HAP-1 (cell line): ENCODE measurements around the gene INPP4B.

ENCODE experiments used
- DNase-seq, 2 experiments: peaks; one replicate each; pipeline ENCODE4 v3.0.0-alpha.2; 2016 to 2020; ENCODE audit warnings: low spot score in 2 of 2
- H3K27me3 ChIP-seq: fragments of 250-450 bp; sonication (Bioruptor Pico); 2 replicates; pipeline ENCODE4 v1.5.1; 2020; ENCODE audit warnings: low read depth, mild to moderate bottlenecking, moderate library complexity
- H3K36me3 ChIP-seq: fragments of 250-450 bp; sonication (Bioruptor Pico); replicated peaks from 2 replicates; pipeline ENCODE4 v1.5.1; 2020; ENCODE audit warnings: mild to moderate bottlenecking
- H3K4me1 ChIP-seq: fragments of 250-450 bp; sonication (Bioruptor Pico); 2 replicates; pipeline ENCODE4 v1.5.1; 2020; ENCODE audit warnings: mild to moderate bottlenecking
- H3K4me3 ChIP-seq: fragments of 250-450 bp; sonication (Bioruptor Pico); 2 replicates; pipeline ENCODE4 v1.5.1; 2020; ENCODE audit warnings: mild to moderate bottlenecking, moderate library complexity
- H3K9me3 ChIP-seq: fragments of 250-450 bp; sonication (Bioruptor Pico); 2 replicates; pipeline ENCODE4 v1.5.1; 2020; ENCODE audit warnings: mild to moderate bottlenecking, moderate library complexity
- in situ Hi-C: fragments of 300-500 bp; cut with MboI; formaldehyde crosslinking; loops from 3 replicates; pipeline ENCODE4 v1.14.3; 2020; ENCODE audit warnings: low sequenced_read_pairs, inconsistent platforms, mixed read lengths

Gene INPP4B

GRCh38 chr4:142202404-142203332 lies 643.4 kb downstream of the INPP4B start:
- DNase-seq = no peak
- in situ Hi-C loops = no loop called here

GRCh38 chr4:142201041-142201440 lies 645.1 kb downstream of the INPP4B start:
- peaks cover 12% of the 10 kb centered on the region for H3K4me1 ChIP-seq
- in situ Hi-C loops = no loop called here
- no peaks in the 10 kb centered on the region for H3K36me3 ChIP-seq

More at GRCh38 chr4:142202404-142203332, 643.4 kb downstream of the INPP4B start:
- H3K4me3 ChIP-seq = no peak overlapping the region
- H3K36me3 ChIP-seq = no peaks in the 10 kb centered on the region
- H3K9me3 ChIP-seq = no peaks in the 10 kb centered on the region
- H3K27me3 ChIP-seq = no peaks in the 10 kb centered on the region
- H3K4me1 ChIP-seq = peaks cover 10% of the 10 kb centered on the region

GRCh38 chr4:142194905-142195304 lies 651.2 kb downstream of the INPP4B start:
- no peak overlapping the region for H3K4me3 ChIP-seq
- in situ Hi-C loops = no loop called here
- H3K27me3 ChIP-seq = no peaks in the 10 kb centered on the region
- no peaks in the 10 kb centered on the region for H3K9me3 ChIP-seq
- no peaks in the 10 kb centered on the region for H3K36me3 ChIP-seq
- peaks cover 25% of the 10 kb centered on the region for H3K4me1 ChIP-seq
- peak; percentile 52 to 85 for DNase-seq

More at GRCh38 chr4:142201041-142201440, 645.1 kb downstream of the INPP4B start:
- H3K27me3 ChIP-seq = no peaks in the 10 kb centered on the region
- DNase-seq = no peak
- no peak overlapping the region for H3K4me3 ChIP-seq
- no peaks in the 10 kb centered on the region for H3K9me3 ChIP-seq

GRCh38 chr4:142191901-142192300 lies 654.2 kb downstream of the INPP4B start:
- H3K4me3 ChIP-seq = no peak overlapping the region
- in situ Hi-C loops = no loop called here

GRCh38 chr4:142181021-142181420 lies 665.1 kb downstream of the INPP4B start:
- H3K4me3 ChIP-seq = no peak overlapping the region
- no peaks in the 10 kb centered on the region for H3K36me3 ChIP-seq
- no peaks in the 10 kb centered on the region for H3K9me3 ChIP-seq
- no peaks in the 10 kb centered on the region; the same call in 1 of the 2 replicates for H3K27me3 ChIP-seq
- DNase-seq = no peak
- in situ Hi-C loops = no loop called here
- H3K4me1 ChIP-seq = no peaks in the 10 kb centered on the region

More at GRCh38 chr4:142191901-142192300, 654.2 kb downstream of the INPP4B start:
- no peaks in the 10 kb centered on the region for H3K9me3 ChIP-seq
- no peaks in the 10 kb centered on the region for H3K27me3 ChIP-seq
- H3K36me3 ChIP-seq = no peaks in the 10 kb centered on the region
- no peak for DNase-seq
- peaks cover 31% of the 10 kb centered on the region for H3K4me1 ChIP-seq

- H3K27me3 ChIP-seq = peaks cover 2% of the 10 kb centered on the region; the same call in 1 of the 2 replicates
- DNase-seq = no peak
- H3K36me3 ChIP-seq = no peaks in the 10 kb centered on the region
- in situ Hi-C loops = no loop called here
- H3K4me1 ChIP-seq = no peaks in the 10 kb centered on the region
- no peak overlapping the region for H3K4me3 ChIP-seq
- H3K9me3 ChIP-seq = no peaks in the 10 kb centered on the region
These were observed 676.9 kb downstream of the INPP4B start for GRCh38 chr4:142169216-142169615.

GRCh38 chr4:142168181-142168580 lies 677.9 kb downstream of the INPP4B start:
- H3K36me3 ChIP-seq = no peaks in the 10 kb centered on the region
- H3K27me3 ChIP-seq = no peaks in the 10 kb centered on the region; the same call in 1 of the 2 replicates
- H3K9me3 ChIP-seq = no peaks in the 10 kb centered on the region
- H3K4me1 ChIP-seq = no peaks in the 10 kb centered on the region
- H3K4me3 ChIP-seq = no peak overlapping the region
- in situ Hi-C loops = no loop called here
- DNase-seq = no peak

- H3K27me3 ChIP-seq = no peaks in the 10 kb centered on the region; the same call in 1 of the 2 replicates
- in situ Hi-C loops = no loop called here
- H3K4me1 ChIP-seq = no peaks in the 10 kb centered on the region
- no peak overlapping the region for H3K4me3 ChIP-seq
- no peaks in the 10 kb centered on the region for H3K36me3 ChIP-seq
- H3K9me3 ChIP-seq = no peaks in the 10 kb centered on the region
- no peak for DNase-seq
These were observed 681.2 kb downstream of the INPP4B start for GRCh38 chr4:142164767-142165500.

- in situ Hi-C loops = no loop called here
- no peaks in the 10 kb centered on the region for H3K27me3 ChIP-seq
- no peaks in the 10 kb centered on the region for H3K4me1 ChIP-seq
- no peak for DNase-seq
- H3K4me3 ChIP-seq = no peak overlapping the region
- no peaks in the 10 kb centered on the region for H3K9me3 ChIP-seq
- no peaks in the 10 kb centered on the region for H3K36me3 ChIP-seq
These were observed 685.0 kb downstream of the INPP4B start for GRCh38 chr4:142161086-142161485.

GRCh38 chr4:142160509-142160908 lies 685.6 kb downstream of the INPP4B start:
- H3K4me1 ChIP-seq = no peaks in the 10 kb centered on the region
- H3K9me3 ChIP-seq = no peaks in the 10 kb centered on the region
- H3K36me3 ChIP-seq = no peaks in the 10 kb centered on the region
- no peaks in the 10 kb centered on the region for H3K27me3 ChIP-seq
- in situ Hi-C loops = no loop called here
- no peak for DNase-seq
- no peak overlapping the region for H3K4me3 ChIP-seq

- DNase-seq = no peak
- H3K4me3 ChIP-seq = no peak overlapping the region
- H3K4me1 ChIP-seq = no peaks in the 10 kb centered on the region; the same call in 1 of the 2 replicates
- in situ Hi-C loops = no loop called here
- no peaks in the 10 kb centered on the region for H3K36me3 ChIP-seq
- no peaks in the 10 kb centered on the region for H3K9me3 ChIP-seq
- H3K27me3 ChIP-seq = no peaks in the 10 kb centered on the region
These were observed 687.1 kb downstream of the INPP4B start for GRCh38 chr4:142158980-142159379.

GRCh38 chr4:142156256-142156655 lies 689.8 kb downstream of the INPP4B start:
- Histone ChIP-seq H3K4me1 (no peaks in the 10 kb centered on the region; the same call in 1 of the 2 replicates), H3K36me3 (no peaks in the 10 kb centered on the region)
- in situ Hi-C loops = no loop called here

GRCh38 chr4:142155347-142155746 lies 690.8 kb downstream of the INPP4B start:
- H3K36me3 ChIP-seq = no peaks in the 10 kb centered on the region
- H3K27me3 ChIP-seq = no peaks in the 10 kb centered on the region
- H3K9me3 ChIP-seq = no peaks in the 10 kb centered on the region
- no peak overlapping the region for H3K4me3 ChIP-seq
- in situ Hi-C loops = no loop called here
- DNase-seq = no peak
- no peaks in the 10 kb centered on the region; the same call in 1 of the 2 replicates for H3K4me1 ChIP-seq

More at GRCh38 chr4:142156256-142156655, 689.8 kb downstream of the INPP4B start:
- Histone ChIP-seq H3K9me3 (no peaks in the 10 kb centered on the region), H3K27me3 (no peaks in the 10 kb centered on the region), H3K4me3 (no peak overlapping the region)
- DNase-seq = no peak

- DNase-seq = no peak
- Histone ChIP-seq H3K9me3 (no peaks in the 10 kb centered on the region), H3K4me3 (no peak overlapping the region), H3K36me3 (no peaks in the 10 kb centered on the region), H3K27me3 (no peaks in the 10 kb centered on the region; the same call in 1 of the 2 replicates), H3K4me1 (no peaks in the 10 kb centered on the region; the same call in 1 of the 2 replicates)
- in situ Hi-C loops = no loop called here
These were observed 695.6 kb downstream of the INPP4B start for GRCh38 chr4:142150483-142150882.
